ENCODE measurements around the gene MED23.

Gene MED23

DNA sequence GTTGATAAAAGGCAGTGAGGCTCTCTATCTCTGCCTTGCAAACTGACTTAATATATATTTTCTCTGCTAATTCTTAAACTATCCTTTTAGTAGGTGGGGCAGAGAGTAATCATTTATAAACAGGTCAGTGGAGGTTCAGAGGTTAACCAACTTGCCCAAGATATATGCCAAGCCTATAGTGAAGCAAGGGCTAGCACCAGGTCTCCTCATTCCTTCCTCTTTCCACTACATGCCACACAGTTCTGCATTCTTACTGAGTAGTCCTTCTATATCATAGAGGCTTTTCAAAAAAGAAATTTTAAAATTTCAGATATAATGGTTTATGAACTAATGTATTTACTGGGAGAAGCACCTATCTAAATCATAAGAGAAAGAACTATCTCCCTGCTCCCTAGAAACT is 46.5 kb downstream of the MED23 start:
- peaks cover 8% of the 10 kb centered on the region for H3K4me1 ChIP-seq (ENCODE audit: low read depth, poor library complexity, severe bottlenecking)
- TF ChIP-seq, protein P1, sequence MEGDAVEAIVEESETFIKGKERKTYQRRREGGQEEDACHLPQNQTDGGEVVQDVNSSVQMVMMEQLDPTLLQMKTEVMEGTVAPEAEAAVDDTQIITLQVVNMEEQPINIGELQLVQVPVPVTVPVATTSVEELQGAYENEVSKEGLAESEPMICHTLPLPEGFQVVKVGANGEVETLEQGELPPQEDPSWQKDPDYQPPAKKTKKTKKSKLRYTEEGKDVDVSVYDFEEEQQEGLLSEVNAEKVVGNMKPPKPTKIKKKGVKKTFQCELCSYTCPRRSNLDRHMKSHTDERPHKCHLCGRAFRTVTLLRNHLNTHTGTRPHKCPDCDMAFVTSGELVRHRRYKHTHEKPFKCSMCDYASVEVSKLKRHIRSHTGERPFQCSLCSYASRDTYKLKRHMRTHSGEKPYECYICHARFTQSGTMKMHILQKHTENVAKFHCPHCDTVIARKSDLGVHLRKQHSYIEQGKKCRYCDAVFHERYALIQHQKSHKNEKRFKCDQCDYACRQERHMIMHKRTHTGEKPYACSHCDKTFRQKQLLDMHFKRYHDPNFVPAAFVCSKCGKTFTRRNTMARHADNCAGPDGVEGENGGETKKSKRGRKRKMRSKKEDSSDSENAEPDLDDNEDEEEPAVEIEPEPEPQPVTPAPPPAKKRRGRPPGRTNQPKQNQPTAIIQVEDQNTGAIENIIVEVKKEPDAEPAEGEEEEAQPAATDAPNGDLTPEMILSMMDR (conservative IDR thresholded peaks at IDR 0.05; ENCODE audit: low read depth, low read length) = no peak
- no peak overlapping the region for H3K27ac ChIP-seq
- H3K79me2 ChIP-seq (ENCODE audit: insufficient read depth, low read depth) = no peaks in the 10 kb centered on the region
- H3K4me3 ChIP-seq (IDR thresholded peaks at IDR 0.05; ENCODE audit: insufficient read depth, low read depth, low read length) = no peak overlapping the region
- no peaks in the 10 kb centered on the region for H4K20me1 ChIP-seq (ENCODE audit: insufficient read depth)
- no peak overlapping the region for H2AFZ ChIP-seq (ENCODE audit: low read depth)
- H3K36me3 ChIP-seq (ENCODE audit: insufficient read depth) = no peaks in the 10 kb centered on the region
- no peak overlapping the region for H3K4me2 ChIP-seq
- no peaks in the 10 kb centered on the region for H3K27me3 ChIP-seq (ENCODE audit: insufficient read depth, low read depth)
- H3K9ac ChIP-seq = no peak overlapping the region

DNA sequence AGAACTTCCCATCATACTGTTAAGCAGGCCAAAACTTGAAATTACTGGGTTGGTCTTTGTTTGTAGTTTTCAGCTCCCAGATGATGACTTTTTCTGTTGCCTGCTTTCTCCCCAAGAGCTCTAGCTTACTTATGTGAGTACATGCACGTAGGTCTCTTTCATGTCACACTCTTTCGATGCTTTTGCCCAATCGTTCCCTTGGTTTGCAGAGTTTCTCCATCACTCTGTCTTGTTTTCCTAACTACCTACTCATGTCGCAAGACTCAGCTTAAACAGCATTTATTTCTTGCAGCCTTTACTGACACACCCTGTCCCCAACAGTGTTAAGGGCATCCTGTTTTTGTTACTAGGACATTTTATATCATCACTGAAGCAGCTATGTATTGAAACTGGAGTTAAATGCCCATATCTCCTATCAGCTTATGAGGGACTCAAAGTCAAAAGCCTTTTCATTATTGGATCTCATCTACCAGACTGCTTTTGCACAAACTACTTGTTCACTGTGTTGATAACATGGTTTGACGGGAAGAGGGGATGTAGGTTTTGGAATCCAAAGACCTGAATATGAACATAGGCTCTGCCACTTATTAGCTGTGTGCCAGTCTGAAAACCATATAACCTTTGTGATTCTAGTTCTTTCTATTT is 52.1 kb downstream of the MED23 start:
- Histone ChIP-seq H3K4me1 (ENCODE audit: low read depth, poor library complexity, severe bottlenecking) (no peaks in the 10 kb centered on the region), H3K4me3 (IDR thresholded peaks at IDR 0.05; ENCODE audit: insufficient read depth, low read depth, low read length) (no peak overlapping the region), H3K79me2 (ENCODE audit: insufficient read depth, low read depth) (no peaks in the 10 kb centered on the region), H2AFZ (ENCODE audit: low read depth) (no peak overlapping the region), H4K20me1 (ENCODE audit: insufficient read depth) (no peaks in the 10 kb centered on the region), H3K27me3 (ENCODE audit: insufficient read depth, low read depth) (no peaks in the 10 kb centered on the region), H3K9ac (no peak overlapping the region), H3K27ac (no peak overlapping the region), H3K36me3 (ENCODE audit: insufficient read depth) (no peaks in the 10 kb centered on the region), H3K4me2 (no peak overlapping the region)
- TF ChIP-seq, protein P1 (conservative IDR thresholded peaks at IDR 0.05; ENCODE audit: low read depth, low read length) = no peak

DNA sequence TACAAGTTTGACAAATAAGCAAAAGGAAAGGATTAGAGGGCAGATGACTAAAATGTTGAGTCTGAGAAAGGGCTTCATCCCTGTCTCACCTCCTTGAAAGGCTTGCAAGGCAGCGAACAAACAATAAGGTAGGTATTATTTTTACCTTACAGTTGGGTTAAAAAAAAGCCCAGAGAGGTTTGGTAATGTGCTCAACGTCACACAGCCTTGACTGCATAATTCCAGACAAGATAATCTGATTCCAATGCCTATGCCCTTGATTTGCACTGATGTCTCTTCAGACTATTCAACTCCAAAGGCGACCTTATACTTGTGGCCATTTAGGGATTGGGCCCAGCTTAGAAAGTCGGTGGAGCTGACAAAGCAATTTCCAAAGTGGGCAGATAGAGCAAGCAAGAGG is 53.4 kb downstream of the MED23 start:
- no peaks in the 10 kb centered on the region for H3K79me2 ChIP-seq (ENCODE audit: insufficient read depth, low read depth)
- no peak overlapping the region for H3K4me2 ChIP-seq
- H3K36me3 ChIP-seq (ENCODE audit: insufficient read depth) = no peaks in the 10 kb centered on the region
- no peaks in the 10 kb centered on the region for H4K20me1 ChIP-seq (ENCODE audit: insufficient read depth)
- H3K4me3 ChIP-seq (IDR thresholded peaks at IDR 0.05; ENCODE audit: insufficient read depth, low read depth, low read length) = no peak overlapping the region
- H3K27ac ChIP-seq = no peak overlapping the region
- no peak overlapping the region for H3K9ac ChIP-seq
- TF ChIP-seq, protein P1 (conservative IDR thresholded peaks at IDR 0.05; ENCODE audit: low read depth, low read length) = no peak
- no peaks in the 10 kb centered on the region for H3K27me3 ChIP-seq (ENCODE audit: insufficient read depth, low read depth)
- H2AFZ ChIP-seq (ENCODE audit: low read depth) = no peak overlapping the region
- no peaks in the 10 kb centered on the region for H3K4me1 ChIP-seq (ENCODE audit: low read depth, poor library complexity, severe bottlenecking)

DNA sequence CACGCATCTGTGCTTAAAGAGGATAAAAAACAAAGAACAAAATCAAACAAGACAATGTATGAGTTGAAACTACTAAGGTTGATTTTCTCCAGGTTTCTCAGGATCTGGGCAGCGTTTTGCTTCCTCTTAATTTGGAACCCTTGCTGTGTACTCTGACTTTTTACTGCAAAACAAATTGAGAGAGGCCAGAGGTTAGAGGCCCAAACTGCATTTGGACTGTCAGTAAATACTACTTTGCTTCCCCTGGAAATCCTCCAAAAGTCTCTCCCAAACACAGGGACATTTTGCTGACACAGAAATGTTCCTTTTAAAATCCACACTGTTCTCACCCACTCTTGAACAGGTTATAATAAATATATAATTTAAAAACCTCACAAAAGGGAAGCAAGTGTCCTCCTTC is 53.9 kb downstream of the MED23 start:
- TF ChIP-seq, protein P1 (conservative IDR thresholded peaks at IDR 0.05; ENCODE audit: low read depth, low read length) = no peak
- H3K27ac ChIP-seq = no peak overlapping the region
- no peaks in the 10 kb centered on the region for H3K36me3 ChIP-seq (ENCODE audit: insufficient read depth)
- no peak overlapping the region for H3K9ac ChIP-seq
- no peaks in the 10 kb centered on the region for H3K4me1 ChIP-seq (ENCODE audit: low read depth, poor library complexity, severe bottlenecking)
- H3K4me3 ChIP-seq (IDR thresholded peaks at IDR 0.05; ENCODE audit: insufficient read depth, low read depth, low read length) = no peak overlapping the region
- no peak overlapping the region for H3K4me2 ChIP-seq
- H2AFZ ChIP-seq (ENCODE audit: low read depth) = no peak overlapping the region
- no peaks in the 10 kb centered on the region for H3K79me2 ChIP-seq (ENCODE audit: insufficient read depth, low read depth)
- H3K27me3 ChIP-seq (ENCODE audit: insufficient read depth, low read depth) = no peaks in the 10 kb centered on the region
- no peaks in the 10 kb centered on the region for H4K20me1 ChIP-seq (ENCODE audit: insufficient read depth)
